Measurements from ENCODE around the gene CYGB. TPM values are rescaled to one million over a fixed set of nuclear protein-coding genes. Genes with fewer than 3 reads are reported as not detected.
A peak's percentile ranks its signal among the peaks of the same experiment; 100 is the strongest.

Gene CYGB
- total and polyA plus RNA-seq, 2 of the 13 experiments (the other 11 are each of a cell fraction or from before 2014, with no cell fraction given) = 18.9 to 27.1 TPM

- TF ChIP-seq AHDC1 (CRISPR knock-in tag; IDR thresholded peaks at IDR 0.05; ENCODE audit: borderline replicate concordance) (no peak), JUND (CRISPR knock-in tag; IDR thresholded peaks at IDR 0.05) (0 out of 2 replicates have a peak, but pooled peaks have one; percentile 51), TOE1 (CRISPR knock-in tag; IDR thresholded peaks at IDR 0.05) (0 out of 2 replicates have a peak, but pooled peaks have one; percentile 22), ZMYM2 (CRISPR knock-in tag; IDR thresholded peaks at IDR 0.05) (peak; percentile 77), KDM5B (CRISPR knock-in tag; IDR thresholded peaks at IDR 0.05; ENCODE audit: borderline replicate concordance) (0 out of 2 replicates have a peak, but pooled peaks have one; percentile 22), ZSCAN25 (CRISPR knock-in tag; IDR thresholded peaks at IDR 0.05) (peak; percentile 15; the same call in 1 of the 2 replicates), RXRA (CRISPR knock-in tag; IDR thresholded peaks at IDR 0.05) (peak; percentile 39; the same call in 1 of the 2 replicates), CBX5 (CRISPR knock-in tag; IDR thresholded peaks at IDR 0.05; ENCODE audit: borderline replicate concordance) (peak; percentile 31; the same call in 1 of the 2 replicates), ZNF704 (CRISPR knock-in tag; IDR thresholded peaks at IDR 0.05; ENCODE audit: borderline replicate concordance) (no peak), ZNF503 (CRISPR knock-in tag; IDR thresholded peaks at IDR 0.05) (0 out of 2 replicates have a peak, but pooled peaks have one; percentile 28), SIN3A (IDR thresholded peaks at IDR 0.05; ENCODE audit: borderline replicate concordance, low read depth, low read length) (peak; percentile 75; the same call in 1 of the 2 replicates), TFE3 (CRISPR knock-in tag; IDR thresholded peaks at IDR 0.05) (peak; percentile 50; the same call in 1 of the 2 replicates), ZNF567 (CRISPR knock-in tag; IDR thresholded peaks at IDR 0.05; ENCODE audit: borderline replicate concordance) (no peak), ZKSCAN5 (CRISPR knock-in tag; IDR thresholded peaks at IDR 0.05) (peak; percentile 53; the same call in 1 of the 2 replicates)
- TF ChIP-seq, protein P1, sequence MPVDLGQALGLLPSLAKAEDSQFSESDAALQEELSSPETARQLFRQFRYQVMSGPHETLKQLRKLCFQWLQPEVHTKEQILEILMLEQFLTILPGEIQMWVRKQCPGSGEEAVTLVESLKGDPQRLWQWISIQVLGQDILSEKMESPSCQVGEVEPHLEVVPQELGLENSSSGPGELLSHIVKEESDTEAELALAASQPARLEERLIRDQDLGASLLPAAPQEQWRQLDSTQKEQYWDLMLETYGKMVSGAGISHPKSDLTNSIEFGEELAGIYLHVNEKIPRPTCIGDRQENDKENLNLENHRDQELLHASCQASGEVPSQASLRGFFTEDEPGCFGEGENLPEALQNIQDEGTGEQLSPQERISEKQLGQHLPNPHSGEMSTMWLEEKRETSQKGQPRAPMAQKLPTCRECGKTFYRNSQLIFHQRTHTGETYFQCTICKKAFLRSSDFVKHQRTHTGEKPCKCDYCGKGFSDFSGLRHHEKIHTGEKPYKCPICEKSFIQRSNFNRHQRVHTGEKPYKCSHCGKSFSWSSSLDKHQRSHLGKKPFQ (CRISPR knock-in tag; IDR thresholded peaks at IDR 0.05; ENCODE audit: insufficient replicate concordance) = no peak
Observed at GRCh38 chr17:76524598-76525512, 12.7 kb downstream of the CYGB start (continued).
